Fibroblast of the aortic adventitia (primary cell): Measurements from ENCODE around the gene ENTPD1. TPM values are rescaled to one million over a fixed set of nuclear protein-coding genes. Genes with fewer than 3 reads are reported as not detected.

Experiments
- DNase-seq: peaks from one replicate; pipeline ENCODE4 v3.0.0-alpha.2; 2010; ENCODE audit warnings: low read depth
- H3K4me3 ChIP-seq: 2 replicates; pipeline ENCODE4 v1.5.1; 2011; ENCODE audit warnings: low read depth, mild to moderate bottlenecking, control low read depth, low read length, moderate library complexity
- total RNA-seq: library from RNA; depleted of rRNA; stranded (reverse); fragments of >200 nt; gene quantifications from 2 replicates; pipeline ENCODE4 v1.2.3, GENCODE V29; 2012; ENCODE audit warnings: low replicate concordance
- TF ChIP-seq, protein P1 (sequence below): IDR thresholded peaks from 2 replicates; pipeline ENCODE4 v1.5.1; 2011; ENCODE audit warnings: mild to moderate bottlenecking, low read length, control low read depth, inconsistent platforms; ENCODE audit not compliant: insufficient read depth

ENTPD1 gene
- total RNA-seq, 1 donor, result 0.09 TPM

DNA sequence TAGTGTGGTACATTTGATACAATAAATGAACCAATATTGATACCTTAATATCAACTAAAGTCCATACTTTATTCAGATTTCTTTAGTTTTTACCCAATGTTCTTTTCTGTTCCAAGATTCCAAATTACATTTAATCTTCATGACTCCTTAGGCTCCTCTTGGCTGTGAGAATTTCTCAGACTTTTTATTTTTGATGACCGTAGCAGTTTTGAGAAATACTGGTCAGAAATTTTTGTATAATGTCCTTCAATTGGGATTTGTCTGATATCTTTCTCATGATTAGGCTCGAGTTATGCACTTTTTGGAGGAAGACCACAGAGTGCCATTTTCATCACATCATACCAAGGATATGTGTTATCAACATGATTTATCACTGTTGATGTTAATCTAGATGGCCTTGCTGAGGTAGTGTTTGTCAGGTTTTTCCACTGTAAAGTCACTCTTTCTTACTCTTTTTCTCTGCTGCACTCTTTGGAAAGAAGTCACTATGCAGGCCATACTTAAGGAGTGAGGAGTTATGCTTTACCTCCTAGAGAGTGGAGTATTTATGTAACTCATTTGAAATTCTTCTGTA, 12.9 kb upstream of the ENTPD1 start:
- TF ChIP-seq, protein P1, sequence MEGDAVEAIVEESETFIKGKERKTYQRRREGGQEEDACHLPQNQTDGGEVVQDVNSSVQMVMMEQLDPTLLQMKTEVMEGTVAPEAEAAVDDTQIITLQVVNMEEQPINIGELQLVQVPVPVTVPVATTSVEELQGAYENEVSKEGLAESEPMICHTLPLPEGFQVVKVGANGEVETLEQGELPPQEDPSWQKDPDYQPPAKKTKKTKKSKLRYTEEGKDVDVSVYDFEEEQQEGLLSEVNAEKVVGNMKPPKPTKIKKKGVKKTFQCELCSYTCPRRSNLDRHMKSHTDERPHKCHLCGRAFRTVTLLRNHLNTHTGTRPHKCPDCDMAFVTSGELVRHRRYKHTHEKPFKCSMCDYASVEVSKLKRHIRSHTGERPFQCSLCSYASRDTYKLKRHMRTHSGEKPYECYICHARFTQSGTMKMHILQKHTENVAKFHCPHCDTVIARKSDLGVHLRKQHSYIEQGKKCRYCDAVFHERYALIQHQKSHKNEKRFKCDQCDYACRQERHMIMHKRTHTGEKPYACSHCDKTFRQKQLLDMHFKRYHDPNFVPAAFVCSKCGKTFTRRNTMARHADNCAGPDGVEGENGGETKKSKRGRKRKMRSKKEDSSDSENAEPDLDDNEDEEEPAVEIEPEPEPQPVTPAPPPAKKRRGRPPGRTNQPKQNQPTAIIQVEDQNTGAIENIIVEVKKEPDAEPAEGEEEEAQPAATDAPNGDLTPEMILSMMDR, result no peak
- H3K4me3 ChIP-seq, result no peak overlapping the region
- no peak for DNase-seq

DNA sequence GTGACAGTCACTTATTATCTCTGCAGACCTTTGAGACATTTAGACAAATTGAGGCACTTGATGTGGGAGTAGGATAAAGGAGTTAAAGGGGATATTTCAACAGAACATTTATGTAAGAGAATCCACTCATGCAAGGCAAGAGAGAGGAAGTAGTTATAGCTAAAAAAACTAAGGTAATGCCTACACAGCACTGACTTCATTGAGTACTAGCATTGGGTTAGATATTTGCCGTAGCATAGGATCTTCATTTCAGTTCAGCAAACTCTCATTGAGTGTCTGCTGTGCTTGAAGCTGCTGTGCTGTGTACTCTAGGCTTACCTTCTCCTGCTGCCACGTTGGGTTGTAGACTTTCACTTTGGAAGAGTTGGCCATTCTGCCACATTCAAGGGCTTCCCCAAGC, 10.5 kb upstream of the ENTPD1 start:
- TF ChIP-seq, protein P1, result no peak
- DNase-seq, result no peak
- H3K4me3 ChIP-seq, result no peak overlapping the region

DNA sequence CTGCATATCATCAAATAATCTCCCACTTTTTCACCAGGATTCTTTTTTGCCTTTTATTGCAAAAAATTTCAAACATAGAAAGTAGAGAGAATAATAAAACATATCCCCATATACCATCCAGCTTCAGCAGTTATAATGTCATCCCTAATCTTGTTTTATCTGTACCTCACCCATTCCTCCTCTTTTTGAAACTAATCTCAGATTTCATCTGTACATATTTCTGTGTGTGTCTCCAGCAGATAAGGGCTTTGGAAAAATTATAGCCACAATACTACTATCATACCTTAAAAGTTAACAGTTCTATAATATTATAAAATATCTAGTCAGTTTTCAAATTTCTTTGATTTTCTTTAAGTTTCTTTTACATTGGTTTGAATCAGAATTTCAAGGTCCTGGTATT, 7.6 kb upstream of the ENTPD1 start:
- TF ChIP-seq, protein P1, result no peak
- H3K4me3 ChIP-seq, result no peak overlapping the region
- DNase-seq, result no peak

DNA sequence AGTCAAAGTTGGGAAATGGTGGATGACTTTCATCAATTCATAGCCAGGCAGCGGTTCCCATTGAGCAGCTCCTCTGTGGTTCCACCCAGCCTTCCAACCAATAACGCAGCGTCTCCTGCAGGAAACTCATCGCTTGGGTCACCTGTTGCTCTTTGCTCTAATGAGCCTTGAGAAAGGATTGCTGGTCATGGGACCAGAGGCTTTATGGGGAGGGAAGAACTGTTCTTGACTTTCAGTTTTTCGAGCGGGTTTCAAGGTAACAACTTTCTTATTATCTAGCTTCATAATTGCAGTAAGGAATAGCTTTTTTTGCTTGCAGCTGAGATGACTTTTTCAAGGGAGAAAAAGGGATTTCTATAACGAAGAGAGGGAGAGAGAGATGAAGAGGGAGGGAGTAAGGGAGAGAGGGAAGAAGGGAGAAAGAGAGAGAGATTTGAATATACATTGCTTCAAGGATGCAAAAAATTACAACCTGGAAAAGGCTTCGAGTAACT, 405 bp upstream of the ENTPD1 start:
- H3K4me3 ChIP-seq, result no peak overlapping the region
- TF ChIP-seq, protein P1, result no peak
- no peak for DNase-seq

DNA sequence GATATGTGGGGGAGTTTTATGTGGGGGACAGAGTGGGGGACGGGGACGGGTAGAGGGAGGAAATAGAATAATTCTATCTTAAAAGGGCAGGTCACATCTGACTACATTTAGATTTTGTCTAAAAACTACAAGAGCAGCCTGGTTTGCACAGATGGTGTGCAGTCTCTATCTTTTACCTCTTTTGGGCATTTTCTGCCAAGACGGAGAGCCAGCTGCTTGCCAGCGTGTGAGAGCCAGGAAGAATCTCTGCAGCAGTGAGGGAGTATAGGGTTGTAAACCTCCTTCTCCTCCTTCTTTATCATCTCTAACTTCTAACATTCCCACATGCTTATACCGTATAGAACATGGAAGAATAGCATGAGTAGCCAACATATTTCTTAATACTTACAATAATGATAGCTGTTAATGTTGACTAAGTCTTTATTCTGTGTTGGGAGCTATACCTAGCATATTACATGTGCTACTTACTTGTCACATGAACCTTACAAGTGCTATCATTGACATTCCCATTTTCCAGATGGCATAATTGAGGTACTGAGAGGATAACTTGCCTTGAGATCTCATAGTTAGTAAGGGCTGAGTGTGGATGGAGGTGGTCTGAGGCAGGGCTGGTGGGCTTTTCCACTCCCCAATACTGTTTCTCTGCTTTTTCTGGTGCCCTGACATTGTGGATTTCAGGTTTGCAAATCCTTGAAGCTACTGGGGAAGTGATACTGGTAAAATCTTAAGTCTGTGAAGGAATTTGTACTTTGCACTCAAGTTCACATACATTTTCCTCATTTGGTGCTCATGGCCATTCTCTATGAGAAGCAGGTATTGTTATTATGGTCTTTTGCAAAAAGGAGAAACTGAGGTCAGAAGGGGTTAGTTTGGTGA, 1.1 kb downstream of the ENTPD1 start:
- TF ChIP-seq, protein P1, result no peak
- no peak overlapping the region for H3K4me3 ChIP-seq
- no peak for DNase-seq

DNA sequence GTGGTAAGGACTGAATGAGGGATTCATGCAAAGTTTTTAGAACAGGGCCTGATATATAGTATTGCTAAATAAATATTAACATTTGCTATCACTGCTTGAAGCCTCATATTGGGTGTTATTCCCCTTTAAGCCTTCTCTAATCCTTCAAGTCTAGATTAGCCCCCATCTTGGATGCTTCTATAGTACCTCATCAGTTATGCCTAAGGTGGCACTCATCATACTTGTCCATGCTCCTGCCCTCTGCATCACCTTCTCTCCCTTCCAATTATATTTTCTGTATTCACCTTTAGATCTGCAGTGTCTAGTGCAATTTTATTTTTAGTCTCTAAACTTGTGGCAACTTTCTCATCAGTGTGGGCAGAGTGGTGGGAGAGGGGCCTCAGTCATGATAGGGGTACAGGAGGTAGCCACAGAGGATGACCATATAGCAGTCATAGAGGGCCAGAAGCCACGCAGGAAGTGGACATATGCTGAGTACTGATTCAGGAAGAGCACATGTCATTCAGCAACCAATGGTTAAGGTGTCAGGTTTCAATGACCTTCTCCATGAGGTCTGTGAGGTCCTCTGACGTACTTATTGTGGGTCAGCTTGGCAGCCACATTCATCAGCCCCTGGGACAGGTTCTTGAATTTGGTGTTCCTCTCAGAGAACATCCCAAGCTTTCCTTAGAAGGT, 2.5 kb downstream of the ENTPD1 start:
- DNase-seq, result no peak
- H3K4me3 ChIP-seq, result no peak overlapping the region
- TF ChIP-seq, protein P1, result no peak
